NB4 (cell line): Measurements from ENCODE around the gene ITGB1.

Experiments used
- CTCF ChIP-seq: IDR thresholded peaks from one replicate; pipeline ENCODE4 v1.5.1; 2012; ENCODE audit warnings: low read depth, low read length
- MAX ChIP-seq: IDR thresholded peaks from 2 replicates; pipeline ENCODE4 v1.6.1; 2011; ENCODE audit warnings: low read depth, low read length
- MYC ChIP-seq: IDR thresholded peaks from 2 replicates; pipeline ENCODE4 v1.6.1; 2011; ENCODE audit warnings: low read depth, low read length
- POLR2A ChIP-seq: IDR thresholded peaks from 2 replicates; pipeline ENCODE4 v1.6.1; 2011; ENCODE audit warnings: mild to moderate bottlenecking; ENCODE audit not compliant: insufficient read length; ENCODE audit errors: extremely low read depth

- no peak for TF ChIP-seq CTCF
- no peak for TF ChIP-seq POLR2A
- TF ChIP-seq MAX, result no peak
- TF ChIP-seq MYC, result no peak
Observed at GRCh38 chr10:32982293-32982709, 24.3 kb upstream of the ITGB1 start.
